ENCODE data around the gene DAB1.

DAB1 gene

GRCh38 chr1:57411262-57411661 is 12.6 kb downstream of the DAB1 start:
- no peak for TF ChIP-seq CTCF (IDR thresholded peaks at IDR 0.05)
- Histone ChIP-seq H3K27me3 (peaks cover 0 to 11% of the 10 kb centered on the region in 2 donors), H3K4me3 (no peak overlapping the region), H3K9me3 (peaks cover 0 to 6% (median 0%) of the 10 kb centered on the region in 3 donors), H3K36me3 (no peaks in the 10 kb centered on the region), H3K27ac (no peak overlapping the region), H3K4me1 (no peaks in the 10 kb centered on the region)
- intact Hi-C loops (cut with DNase I; ENCODE audit: low total_unique reads): no loop called here
- no peak for DNase-seq

GRCh38 chr1:57410508-57410907 is 13.4 kb downstream of the DAB1 start:
- peaks cover 0 to 6% (median 0%) of the 10 kb centered on the region in 3 donors for H3K9me3 ChIP-seq
- TF ChIP-seq CTCF (IDR thresholded peaks at IDR 0.05): no peak
- DNase-seq: no peak
- no peak overlapping the region for H3K27ac ChIP-seq
- H3K36me3 ChIP-seq: no peaks in the 10 kb centered on the region
- H3K27me3 ChIP-seq: peaks cover 0 to 6% of the 10 kb centered on the region in 2 donors
- intact Hi-C loops (cut with DNase I; ENCODE audit: low total_unique reads): no loop called here
- H3K4me1 ChIP-seq: no peaks in the 10 kb centered on the region
- no peak overlapping the region for H3K4me3 ChIP-seq

GRCh38 chr1:57407928-57408327 is 15.9 kb downstream of the DAB1 start:
- no peak for DNase-seq
- intact Hi-C loops (cut with DNase I; ENCODE audit: low total_unique reads): no loop called here
- no peak for TF ChIP-seq CTCF (IDR thresholded peaks at IDR 0.05)
- H3K36me3 ChIP-seq: no peaks in the 10 kb centered on the region
- H3K4me1 ChIP-seq: no peaks in the 10 kb centered on the region
- H3K27ac ChIP-seq: no peak overlapping the region
- peaks cover 0 to 5% (median 0%) of the 10 kb centered on the region in 3 donors for H3K9me3 ChIP-seq
- H3K4me3 ChIP-seq: no peak overlapping the region
- H3K27me3 ChIP-seq: peaks cover 0 to 6% of the 10 kb centered on the region in 2 donors

- no peaks in the 10 kb centered on the region for H3K4me1 ChIP-seq
- intact Hi-C loops (cut with DNase I; ENCODE audit: low total_unique reads): no loop called here
- no peak for DNase-seq
- no peak overlapping the region for H3K27ac ChIP-seq
- no peaks in the 10 kb centered on the region for H3K9me3 ChIP-seq
- no peak for TF ChIP-seq CTCF (IDR thresholded peaks at IDR 0.05)
- no peaks in the 10 kb centered on the region for H3K36me3 ChIP-seq
- H3K27me3 ChIP-seq: peaks cover 0 to 9% of the 10 kb centered on the region in 2 donors
- no peak overlapping the region for H3K4me3 ChIP-seq
These were observed 17.4 kb downstream of the DAB1 start for GRCh38 chr1:57406428-57406970.

- intact Hi-C loops (cut with DNase I; ENCODE audit: low total_unique reads): no loop called here
- no peak overlapping the region for H3K4me3 ChIP-seq
- H3K36me3 ChIP-seq: no peaks in the 10 kb centered on the region
- no peak for DNase-seq
- no peaks in the 10 kb centered on the region for H3K9me3 ChIP-seq
- TF ChIP-seq CTCF (IDR thresholded peaks at IDR 0.05): no peak
- H3K4me1 ChIP-seq: no peaks in the 10 kb centered on the region
- peaks cover 0 to 9% of the 10 kb centered on the region in 2 donors for H3K27me3 ChIP-seq
- H3K27ac ChIP-seq: no peak overlapping the region
These were observed 19.0 kb downstream of the DAB1 start for GRCh38 chr1:57404884-57405283.

GRCh38 chr1:57403201-57403600 is 20.7 kb downstream of the DAB1 start:
- Histone ChIP-seq H3K4me3 (no peak overlapping the region), H3K4me1 (no peaks in the 10 kb centered on the region), H3K9me3 (no peaks in the 10 kb centered on the region), H3K36me3 (no peaks in the 10 kb centered on the region), H3K27me3 (peaks cover 0 to 3% of the 10 kb centered on the region in 2 donors), H3K27ac (no peak overlapping the region)
- TF ChIP-seq CTCF (IDR thresholded peaks at IDR 0.05): no peak
- DNase-seq: no peak
- intact Hi-C loops (cut with DNase I; ENCODE audit: low total_unique reads): no loop called here

All from tibial artery (tissue), 4 donors.